GM12873 (cell line): ENCODE measurements around the gene MYO1B.

Experiments
- CTCF ChIP-seq: IDR thresholded peaks from 2 replicates; pipeline ENCODE4 v1.5.1; 2012; ENCODE audit warnings: low read depth, mild to moderate bottlenecking, moderate library complexity, low read length, control low read depth; ENCODE audit not compliant: insufficient read depth; ENCODE audit errors: missing control alignments

The MYO1B gene

GRCh38 chr2:191349990-191350389 is 104.8 kb downstream of the MYO1B start:
- no peak for TF ChIP-seq CTCF

GRCh38 chr2:191350826-191351225 is 105.6 kb downstream of the MYO1B start:
- no peak for TF ChIP-seq CTCF

GRCh38 chr2:191351298-191351697 is 106.1 kb downstream of the MYO1B start:
- TF ChIP-seq CTCF, result no peak

- TF ChIP-seq CTCF, result no peak
Observed at GRCh38 chr2:191351921-191352320, 106.7 kb downstream of the MYO1B start.

- TF ChIP-seq CTCF, result no peak
Observed at GRCh38 chr2:191352536-191352935, 107.3 kb downstream of the MYO1B start.

- TF ChIP-seq CTCF, result no peak
Observed at GRCh38 chr2:191355170-191355758, 110.1 kb downstream of the MYO1B start.

GRCh38 chr2:191357678-191358077 is 112.5 kb downstream of the MYO1B start:
- TF ChIP-seq CTCF, result no peak
